ENCODE measurements around the gene OPN4.

Gene OPN4

GRCh38 chr10:86699125-86699524, 44.8 kb downstream of the OPN4 start:
- Histone ChIP-seq H2AFZ (ENCODE audit: low read depth, low read length, severe bottlenecking) (no peak overlapping the region), H4K20me1 (ENCODE audit: low read depth, low read length) (no peaks in the 10 kb centered on the region), H3K27me3 (ENCODE audit: low read length) (no peaks in the 10 kb centered on the region), H3K79me2 (ENCODE audit: insufficient read depth, low read length) (no peaks in the 10 kb centered on the region), H3K9ac (ENCODE audit: low read length) (no peak overlapping the region), H3K9me2 (replicated peaks; ENCODE audit: insufficient read depth, low read length) (no peaks in the 10 kb centered on the region), H3K4me2 (ENCODE audit: low read depth, low read length, poor library complexity, severe bottlenecking) (no peak overlapping the region), H3K36me3 (ENCODE audit: low read length) (no peaks in the 10 kb centered on the region), H3K27ac (ENCODE audit: low read depth, low read length) (no peak overlapping the region), H3K4me3 (ENCODE audit: insufficient read depth, low read length, poor library complexity, severe bottlenecking) (no peak overlapping the region), H3K9me3 (ENCODE audit: insufficient read depth, low read length) (no peaks in the 10 kb centered on the region), H3F3A (ENCODE audit: insufficient read depth) (no peaks in the 10 kb centered on the region)
- TF ChIP-seq CTCF (IDR thresholded peaks at IDR 0.05; ENCODE audit: insufficient read depth, low read length, poor library complexity, severe bottlenecking) (no peak), EZH2phosphoT487 (conservative IDR thresholded peaks at IDR 0.05; ENCODE audit: low read length) (no peak)

- H4K20me1 ChIP-seq (ENCODE audit: low read depth, low read length) = no peaks in the 10 kb centered on the region
Measured at GRCh38 chr10:86699541-86699940, 45.2 kb downstream of the OPN4 start.

GRCh38 chr10:86699991-86700840, 45.9 kb downstream of the OPN4 start:
- H3K9me2 ChIP-seq (replicated peaks; ENCODE audit: insufficient read depth, low read length) = no peaks in the 10 kb centered on the region
- TF ChIP-seq CTCF (IDR thresholded peaks at IDR 0.05; ENCODE audit: insufficient read depth, low read length, poor library complexity, severe bottlenecking) = no peak
- no peak for TF ChIP-seq EZH2phosphoT487 (conservative IDR thresholded peaks at IDR 0.05; ENCODE audit: low read length)

More at GRCh38 chr10:86699541-86699940, 45.2 kb downstream of the OPN4 start:
- no peaks in the 10 kb centered on the region for H3K9me3 ChIP-seq (ENCODE audit: insufficient read depth, low read length)
- no peak overlapping the region for H3K9ac ChIP-seq (ENCODE audit: low read length)
- H3K36me3 ChIP-seq (ENCODE audit: low read length) = no peaks in the 10 kb centered on the region
- no peaks in the 10 kb centered on the region for H3K79me2 ChIP-seq (ENCODE audit: insufficient read depth, low read length)
- H3K4me3 ChIP-seq (ENCODE audit: insufficient read depth, low read length, poor library complexity, severe bottlenecking) = no peak overlapping the region
- no peaks in the 10 kb centered on the region for H3F3A ChIP-seq (ENCODE audit: insufficient read depth)
- no peaks in the 10 kb centered on the region for H3K27me3 ChIP-seq (ENCODE audit: low read length)
- H3K27ac ChIP-seq (ENCODE audit: low read depth, low read length) = no peak overlapping the region
- no peaks in the 10 kb centered on the region for H3K9me2 ChIP-seq (replicated peaks; ENCODE audit: insufficient read depth, low read length)
- H2AFZ ChIP-seq (ENCODE audit: low read depth, low read length, severe bottlenecking) = no peak overlapping the region
- H3K4me2 ChIP-seq (ENCODE audit: low read depth, low read length, poor library complexity, severe bottlenecking) = no peak overlapping the region
- no peak for TF ChIP-seq CTCF (IDR thresholded peaks at IDR 0.05; ENCODE audit: insufficient read depth, low read length, poor library complexity, severe bottlenecking)
- TF ChIP-seq EZH2phosphoT487 (conservative IDR thresholded peaks at IDR 0.05; ENCODE audit: low read length) = no peak

More at GRCh38 chr10:86699991-86700840, 45.9 kb downstream of the OPN4 start:
- no peak overlapping the region for H3K4me2 ChIP-seq (ENCODE audit: low read depth, low read length, poor library complexity, severe bottlenecking)
- no peak overlapping the region for H2AFZ ChIP-seq (ENCODE audit: low read depth, low read length, severe bottlenecking)
- no peaks in the 10 kb centered on the region for H3F3A ChIP-seq (ENCODE audit: insufficient read depth)
- H3K27me3 ChIP-seq (ENCODE audit: low read length) = no peaks in the 10 kb centered on the region
- no peaks in the 10 kb centered on the region for H3K79me2 ChIP-seq (ENCODE audit: insufficient read depth, low read length)
- no peaks in the 10 kb centered on the region for H3K36me3 ChIP-seq (ENCODE audit: low read length)
- H3K9me3 ChIP-seq (ENCODE audit: insufficient read depth, low read length) = no peaks in the 10 kb centered on the region
- no peaks in the 10 kb centered on the region for H4K20me1 ChIP-seq (ENCODE audit: low read depth, low read length)
- H3K9ac ChIP-seq (ENCODE audit: low read length) = no peak overlapping the region
- H3K4me3 ChIP-seq (ENCODE audit: insufficient read depth, low read length, poor library complexity, severe bottlenecking) = no peak overlapping the region
- H3K27ac ChIP-seq (ENCODE audit: low read depth, low read length) = no peak overlapping the region
